ENCODE results near the gene PRPF18.

DNA sequence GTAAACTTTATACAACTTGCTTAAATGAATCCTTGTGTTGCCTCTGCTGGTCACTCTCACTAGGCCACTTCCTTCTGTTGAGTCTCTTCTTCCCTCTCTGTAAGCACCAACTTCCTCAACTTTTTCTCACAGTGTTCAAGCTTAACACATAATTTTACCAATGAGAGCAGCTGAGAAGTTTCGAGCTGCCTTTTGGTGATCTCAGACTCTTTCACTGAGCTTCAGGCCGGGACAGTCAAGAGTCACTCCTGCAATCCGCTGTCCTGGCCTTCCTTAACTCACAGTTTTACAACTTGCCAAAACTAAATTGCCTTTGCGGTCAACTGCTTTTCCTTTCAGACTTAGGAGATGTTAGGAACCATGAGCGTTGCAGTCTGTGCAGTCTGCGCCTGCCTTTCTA is 47.4 kb downstream of the PRPF18 start:
- TF ChIP-seq, protein P1, sequence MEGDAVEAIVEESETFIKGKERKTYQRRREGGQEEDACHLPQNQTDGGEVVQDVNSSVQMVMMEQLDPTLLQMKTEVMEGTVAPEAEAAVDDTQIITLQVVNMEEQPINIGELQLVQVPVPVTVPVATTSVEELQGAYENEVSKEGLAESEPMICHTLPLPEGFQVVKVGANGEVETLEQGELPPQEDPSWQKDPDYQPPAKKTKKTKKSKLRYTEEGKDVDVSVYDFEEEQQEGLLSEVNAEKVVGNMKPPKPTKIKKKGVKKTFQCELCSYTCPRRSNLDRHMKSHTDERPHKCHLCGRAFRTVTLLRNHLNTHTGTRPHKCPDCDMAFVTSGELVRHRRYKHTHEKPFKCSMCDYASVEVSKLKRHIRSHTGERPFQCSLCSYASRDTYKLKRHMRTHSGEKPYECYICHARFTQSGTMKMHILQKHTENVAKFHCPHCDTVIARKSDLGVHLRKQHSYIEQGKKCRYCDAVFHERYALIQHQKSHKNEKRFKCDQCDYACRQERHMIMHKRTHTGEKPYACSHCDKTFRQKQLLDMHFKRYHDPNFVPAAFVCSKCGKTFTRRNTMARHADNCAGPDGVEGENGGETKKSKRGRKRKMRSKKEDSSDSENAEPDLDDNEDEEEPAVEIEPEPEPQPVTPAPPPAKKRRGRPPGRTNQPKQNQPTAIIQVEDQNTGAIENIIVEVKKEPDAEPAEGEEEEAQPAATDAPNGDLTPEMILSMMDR (IDR thresholded peaks at IDR 0.05) = no peak
- TF ChIP-seq JUN (IDR thresholded peaks at IDR 0.05) = no peak
- no peak for TF ChIP-seq MYC (IDR thresholded peaks at IDR 0.05; ENCODE audit: borderline replicate concordance, low read length)
- TF ChIP-seq CHD4 (IDR thresholded peaks at IDR 0.05; ENCODE audit: borderline replicate concordance) = no peak
- no peak for TF ChIP-seq EP300 (IDR thresholded peaks at IDR 0.05)
- TF ChIP-seq POLR2A (IDR thresholded peaks at IDR 0.05; ENCODE audit: low read length) = no peak
- TF ChIP-seq NFE2L2 (conservative IDR thresholded peaks at IDR 0.05; ENCODE audit: low read length) = no peak
- TF ChIP-seq ZFP36 (IDR thresholded peaks at IDR 0.05; ENCODE audit: borderline replicate concordance, partially characterized antibody) = no peak
- no peak for TF ChIP-seq RFX5 (IDR thresholded peaks at IDR 0.05)

Data from A549 (cell line).